ENCODE data around the gene USP33. TPM values are rescaled to one million over a fixed set of nuclear protein-coding genes. Genes with fewer than 3 reads are reported as not detected.

The USP33 gene
- total RNA-seq, 1 donor from 2014 or later: 92.2 TPM

DNA sequence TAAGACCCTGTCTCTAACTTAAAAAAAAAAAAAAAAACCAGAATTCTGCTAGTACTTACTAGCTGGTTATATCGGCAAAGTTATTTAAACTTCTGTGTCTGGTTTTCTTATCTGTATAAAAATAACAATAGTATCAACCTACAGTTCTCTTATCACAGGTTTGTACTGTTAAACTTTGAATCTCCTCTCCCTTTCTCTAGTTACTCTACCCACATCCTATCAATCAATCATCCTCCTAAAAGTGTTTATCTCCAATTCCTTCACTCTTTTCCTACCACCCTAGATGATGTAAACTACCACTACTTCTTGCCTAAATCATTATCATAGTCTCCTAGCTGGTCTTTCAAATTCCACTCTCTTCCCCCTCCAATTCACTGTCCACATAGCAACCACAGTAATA lies 27.6 kb downstream of the USP33 start:
- Mint-ChIP-seq H3K27ac (no peak overlapping the region), H3K9me3 (ENCODE audit: low read depth) (no peaks in the 10 kb centered on the region), H3K27me3 (no peaks in the 10 kb centered on the region), H3K36me3 (ENCODE audit: insufficient read depth) (peaks cover 16% of the 10 kb centered on the region), H3K4me3 (ENCODE audit: low read depth) (no peak overlapping the region), H3K4me1 (ENCODE audit: low read depth) (peaks cover 5% of the 10 kb centered on the region)
- TF ChIP-seq, protein P1, sequence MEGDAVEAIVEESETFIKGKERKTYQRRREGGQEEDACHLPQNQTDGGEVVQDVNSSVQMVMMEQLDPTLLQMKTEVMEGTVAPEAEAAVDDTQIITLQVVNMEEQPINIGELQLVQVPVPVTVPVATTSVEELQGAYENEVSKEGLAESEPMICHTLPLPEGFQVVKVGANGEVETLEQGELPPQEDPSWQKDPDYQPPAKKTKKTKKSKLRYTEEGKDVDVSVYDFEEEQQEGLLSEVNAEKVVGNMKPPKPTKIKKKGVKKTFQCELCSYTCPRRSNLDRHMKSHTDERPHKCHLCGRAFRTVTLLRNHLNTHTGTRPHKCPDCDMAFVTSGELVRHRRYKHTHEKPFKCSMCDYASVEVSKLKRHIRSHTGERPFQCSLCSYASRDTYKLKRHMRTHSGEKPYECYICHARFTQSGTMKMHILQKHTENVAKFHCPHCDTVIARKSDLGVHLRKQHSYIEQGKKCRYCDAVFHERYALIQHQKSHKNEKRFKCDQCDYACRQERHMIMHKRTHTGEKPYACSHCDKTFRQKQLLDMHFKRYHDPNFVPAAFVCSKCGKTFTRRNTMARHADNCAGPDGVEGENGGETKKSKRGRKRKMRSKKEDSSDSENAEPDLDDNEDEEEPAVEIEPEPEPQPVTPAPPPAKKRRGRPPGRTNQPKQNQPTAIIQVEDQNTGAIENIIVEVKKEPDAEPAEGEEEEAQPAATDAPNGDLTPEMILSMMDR (IDR thresholded peaks at IDR 0.05; ENCODE audit: unreplicated experiment): no peak
- DNase-seq (ENCODE audit: low spot score, unreplicated experiment): no peak

DNA sequence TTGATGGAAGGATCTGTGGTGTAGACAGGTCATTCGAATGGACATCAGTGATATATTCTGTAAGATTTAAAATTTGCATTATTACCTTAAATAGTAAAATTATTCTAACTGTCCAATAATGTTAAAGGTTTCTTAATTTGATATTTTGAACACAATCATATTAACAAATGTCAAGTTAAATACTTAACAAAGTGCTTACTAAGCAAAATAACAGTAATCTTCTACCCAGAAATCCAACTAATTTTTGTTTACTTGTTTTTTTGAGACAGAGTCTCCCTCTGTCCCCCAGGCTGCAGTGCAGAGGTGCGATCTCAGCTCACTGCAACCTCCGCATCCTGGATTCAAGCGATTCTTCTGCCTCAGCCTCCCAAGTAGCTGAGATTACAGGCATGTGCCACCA lies 33.9 kb downstream of the USP33 start:
- Mint-ChIP-seq H3K27ac (no peak overlapping the region), H3K4me3 (ENCODE audit: low read depth) (no peak overlapping the region), H3K9me3 (ENCODE audit: low read depth) (no peaks in the 10 kb centered on the region), H3K36me3 (ENCODE audit: insufficient read depth) (peaks cover 32% of the 10 kb centered on the region), H3K27me3 (no peaks in the 10 kb centered on the region), H3K4me1 (ENCODE audit: low read depth) (peaks cover under 1% of the 10 kb centered on the region)
- TF ChIP-seq, protein P1 (IDR thresholded peaks at IDR 0.05; ENCODE audit: unreplicated experiment): no peak
- no peak for DNase-seq (ENCODE audit: low spot score, unreplicated experiment)

DNA sequence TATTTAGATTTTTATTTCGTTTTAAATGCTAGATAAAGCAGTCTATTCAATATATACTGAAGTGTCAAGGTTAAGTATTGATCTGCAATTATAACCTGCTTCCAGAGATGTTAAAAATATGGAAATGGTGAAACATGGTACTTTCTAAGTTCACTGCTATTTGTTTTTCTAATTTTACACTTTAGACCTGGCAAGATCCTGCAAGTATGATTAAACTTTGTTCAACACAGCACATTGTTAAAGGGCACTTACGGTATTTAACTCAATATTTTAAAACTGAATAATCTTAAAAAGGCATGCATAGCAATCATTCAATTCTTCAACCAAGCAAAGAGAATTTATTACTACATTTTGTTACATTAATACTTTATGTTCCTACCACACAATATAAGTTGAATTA lies 41.5 kb downstream of the USP33 start:
- Mint-ChIP-seq H3K4me3 (ENCODE audit: low read depth) (no peak overlapping the region), H3K27ac (no peak overlapping the region), H3K4me1 (ENCODE audit: low read depth) (no peaks in the 10 kb centered on the region), H3K27me3 (no peaks in the 10 kb centered on the region), H3K36me3 (ENCODE audit: insufficient read depth) (peaks cover 46% of the 10 kb centered on the region), H3K9me3 (ENCODE audit: low read depth) (peaks cover 6% of the 10 kb centered on the region)
- TF ChIP-seq, protein P1 (IDR thresholded peaks at IDR 0.05; ENCODE audit: unreplicated experiment): no peak
- DNase-seq (ENCODE audit: low spot score, unreplicated experiment): no peak

DNA sequence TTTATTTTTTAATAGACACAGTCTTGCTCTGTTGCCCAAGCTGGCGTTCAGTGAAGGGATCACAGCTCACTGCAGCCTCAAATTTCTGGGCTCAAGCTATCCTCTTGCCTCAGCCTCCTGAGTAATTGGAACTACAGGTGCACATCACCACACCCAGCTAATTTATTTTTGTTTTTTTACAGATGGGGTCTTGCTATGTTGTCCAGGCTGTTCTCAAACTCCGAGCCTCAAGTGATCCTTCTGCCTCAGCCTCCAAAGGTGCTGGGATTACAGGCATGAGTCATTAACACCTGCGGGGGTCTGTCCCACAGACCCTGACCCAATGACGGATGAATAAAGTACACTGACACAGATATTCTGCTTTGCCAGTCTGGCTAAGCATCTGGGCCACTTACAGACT lies 43.6 kb downstream of the USP33 start:
- Mint-ChIP-seq H3K4me1 (ENCODE audit: low read depth) (no peaks in the 10 kb centered on the region), H3K36me3 (ENCODE audit: insufficient read depth) (peaks cover 43% of the 10 kb centered on the region), H3K27ac (no peak overlapping the region), H3K9me3 (ENCODE audit: low read depth) (peaks cover 6% of the 10 kb centered on the region), H3K27me3 (no peaks in the 10 kb centered on the region), H3K4me3 (ENCODE audit: low read depth) (no peak overlapping the region)
- TF ChIP-seq, protein P1 (IDR thresholded peaks at IDR 0.05; ENCODE audit: unreplicated experiment): no peak
- DNase-seq (ENCODE audit: low spot score, unreplicated experiment): no peak

DNA sequence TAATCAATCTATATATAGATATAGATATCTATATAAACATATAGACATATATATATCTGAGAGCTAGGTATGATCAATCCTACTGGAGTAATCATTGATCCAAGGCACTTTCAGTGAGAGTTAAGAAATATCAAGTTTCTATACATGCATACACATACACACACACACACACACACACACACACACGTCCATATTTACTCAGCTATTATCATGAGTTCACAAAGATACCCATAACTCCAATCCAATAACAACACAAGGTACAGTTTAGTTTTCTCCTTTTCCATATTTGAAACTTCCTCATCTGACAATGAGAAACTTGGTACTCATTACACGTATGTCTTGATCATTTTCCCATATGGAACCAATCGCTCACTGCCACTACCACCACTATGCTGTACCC lies 49.9 kb downstream of the USP33 start:
- Mint-ChIP-seq H3K4me3 (ENCODE audit: low read depth) (no peak overlapping the region), H3K36me3 (ENCODE audit: insufficient read depth) (peaks cover 25% of the 10 kb centered on the region), H3K27ac (peak overlapping the region; percentile 40), H3K4me1 (ENCODE audit: low read depth) (no peaks in the 10 kb centered on the region), H3K9me3 (ENCODE audit: low read depth) (no peaks in the 10 kb centered on the region), H3K27me3 (no peaks in the 10 kb centered on the region)
- no peak for DNase-seq (ENCODE audit: low spot score, unreplicated experiment)
- TF ChIP-seq, protein P1 (IDR thresholded peaks at IDR 0.05; ENCODE audit: unreplicated experiment): no peak
